CD4-positive, alpha-beta memory T cell (primary cell): ENCODE data around the gene SBNO1. TPM values are rescaled to one million over a fixed set of nuclear protein-coding genes. Genes with fewer than 3 reads are reported as not detected.

Experiments used
- CTCF ChIA-PET: fragments of 350-600 bp; sonication (Branson Sonifier 250); formaldehyde crosslinking; loops from one replicate; lab custom pipeline; 2021; ENCODE audit warnings: inconsistent platforms; ENCODE audit not compliant: partially characterized antibody; lab: Charles Lee
- POLR2A ChIA-PET: fragments of 350-600 bp; sonication (Branson Sonifier 250); formaldehyde crosslinking; loops from one replicate; lab custom pipeline; 2021; ENCODE audit not compliant: partially characterized antibody; lab: Charles Lee
- DNase-seq, 5 donors: peaks; one replicate each; pipeline versions ENCODE4 v3.0.0 to v3.0.0-alpha.2; 2020 to 2022; ENCODE audit warnings: mixed read lengths in 1 of 5
- H3K27ac ChIP-seq: one replicate; pipeline ENCODE4 v1.7.0; 2013; ENCODE audit warnings: low read depth, low read length
- H3K27me3 ChIP-seq: 2 replicates; pipeline ENCODE4 v1.7.0; 2013; ENCODE audit warnings: mild to moderate bottlenecking, low read length, moderate library complexity; ENCODE audit not compliant: insufficient read depth
- H3K36me3 ChIP-seq: 2 replicates; pipeline ENCODE4 v1.7.0; 2013; ENCODE audit warnings: mild to moderate bottlenecking, low read length, moderate library complexity; ENCODE audit not compliant: insufficient read depth
- H3K4me1 ChIP-seq: 2 replicates; pipeline ENCODE4 v1.7.0; 2013; ENCODE audit warnings: mild to moderate bottlenecking, low read length, moderate library complexity; ENCODE audit not compliant: insufficient read depth
- H3K4me3 ChIP-seq, 2 donors: one replicate each; pipeline ENCODE4 v1.7.0; 2013; ENCODE audit warnings: low read length in 2 of 2, mild to moderate bottlenecking in 1 of 2
- H3K9me3 ChIP-seq, 2 donors: one replicate each; pipeline ENCODE4 v1.7.0; 2013; ENCODE audit warnings: low read length in 2 of 2, control low read depth in 1 of 2; ENCODE audit not compliant: control insufficient read depth in 1 of 2
- H3K27ac Mint-ChIP-seq, 7 donors: one replicate each; pipeline ENCODE4 v1.8.0; 2020 to 2021; ENCODE audit warnings: mixed read lengths in 7 of 7, mild to moderate bottlenecking in 6 of 7, inconsistent platforms in 3 of 7, moderate library complexity in 3 of 7
- H3K27me3 Mint-ChIP-seq, 2 donors: one replicate each; pipeline ENCODE4 v1.8.0; 2020 to 2021; ENCODE audit warnings: mixed read lengths in 2 of 2
- H3K36me3 Mint-ChIP-seq, 2 donors: one replicate each; pipeline ENCODE4 v1.8.0; 2020 to 2021; ENCODE audit warnings: mixed read lengths in 2 of 2, inconsistent platforms in 1 of 2, mild to moderate bottlenecking in 1 of 2
- H3K4me1 Mint-ChIP-seq, 4 donors: one replicate each; pipeline ENCODE4 v1.8.0; 2020 to 2021; ENCODE audit warnings: mixed read lengths in 4 of 4, mild to moderate bottlenecking in 1 of 4
- H3K4me3 Mint-ChIP-seq, 8 donors: one replicate each; pipeline ENCODE4 v1.8.0; 2020 to 2021; ENCODE audit warnings: mixed read lengths in 8 of 8, mild to moderate bottlenecking in 7 of 8, moderate library complexity in 6 of 8, inconsistent platforms in 3 of 8
- H3K9me3 Mint-ChIP-seq, 8 donors: one replicate each; pipeline ENCODE4 v1.8.0; 2020 to 2021; ENCODE audit warnings: mixed read lengths in 8 of 8, mild to moderate bottlenecking in 5 of 8, inconsistent platforms in 3 of 8, moderate library complexity in 1 of 8
- intact Hi-C: fragments of 100-400 bp; cut with micrococcal nuclease; formaldehyde crosslinking; loops from one replicate; pipeline ENCODE4 v1.15.1; 2023
- polyA plus RNA-seq, 2 donors: library from polyadenylated mRNA; unstranded; fragments of 300-500 nt; fragmentation: Illumina TruSeq; gene quantifications; one replicate each; pipeline ENCODE4 v1.2.3, GENCODE V29; 2021
- total RNA-seq, 2 experiments: library from RNA; stranded (reverse); gene quantifications; one replicate each; pipeline ENCODE4 v1.2.3, GENCODE V29; 2021

Gene SBNO1
- total and polyA plus RNA-seq, 4 experiments from 2014 or later, result 26.3 to 56.3 (median 47.0) TPM

DNA sequence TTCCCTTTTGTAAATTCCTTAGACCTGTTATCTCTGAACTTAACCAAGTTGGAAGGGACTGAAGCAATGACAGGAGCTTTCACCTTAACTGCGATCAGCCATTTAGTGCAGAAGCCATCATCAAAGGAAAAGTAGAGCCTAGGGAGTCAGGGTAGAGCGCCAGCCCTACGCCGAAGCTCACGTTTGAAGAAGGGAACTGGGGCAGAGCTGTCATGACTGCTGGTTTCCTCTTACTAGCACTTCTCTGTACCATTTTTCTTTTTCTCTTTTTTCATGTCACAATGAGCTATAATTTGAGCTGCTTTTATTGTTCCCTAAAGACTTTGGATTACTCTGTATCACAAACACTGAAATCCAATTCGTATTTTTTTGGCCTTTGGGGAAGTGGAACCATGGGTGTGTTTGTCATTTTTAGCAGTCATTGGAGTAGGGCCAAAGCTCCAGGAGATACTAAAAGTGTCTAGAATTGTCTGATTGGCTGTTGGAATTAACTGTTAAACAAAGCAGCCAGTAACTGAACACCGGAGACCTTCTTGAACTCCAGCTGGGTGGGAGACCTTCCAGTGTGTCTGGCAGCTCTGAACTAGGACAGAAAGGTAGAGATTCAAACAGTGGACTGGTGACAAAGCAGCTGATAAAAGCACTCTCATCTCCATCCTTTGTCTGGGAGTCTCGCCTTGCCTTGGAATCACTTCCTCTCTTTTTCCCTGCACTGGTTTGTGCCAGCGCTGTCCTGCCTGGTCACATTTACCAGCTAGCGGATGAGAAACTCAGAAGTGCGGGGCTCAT lies 122.3 kb downstream of the SBNO1 start:
- Histone ChIP-seq H3K4me1 (peaks cover 49% of the 10 kb centered on the region), H3K9me3 (no peaks in the 10 kb centered on the region), H3K27me3 (no peaks in the 10 kb centered on the region), H3K36me3 (no peaks in the 10 kb centered on the region), H3K27ac (no peak overlapping the region), H3K4me3 (no peak overlapping the region)
- H3K4me1 Mint-ChIP-seq, result peaks cover 41 to 67% (median 52%) of the 10 kb centered on the region in 4 donors
- POLR2A ChIA-PET, result interaction anchor here (0.8 to 3.7 kb wide), 2 partner anchors 9 to 360 kb away, joined by 3 to 60 read pairs; partner anchors contain the start of genes MPHOSPH9 and MTRFR
- H3K36me3 Mint-ChIP-seq, result peaks cover 12 to 35% of the 10 kb centered on the region in 2 donors
- H3K4me3 Mint-ChIP-seq, result peak overlapping the region in 5 of 8 donors; percentile 20 to 59 (median 35)
- intact Hi-C loops, result no loop called here
- DNase-seq, result no peak
- peak overlapping the region; percentile 56 to 88 (median 75) for H3K27ac Mint-ChIP-seq
- CTCF ChIA-PET, result interaction anchor here (0.9 to 12.7 kb wide), 9 partner anchors 9 to 449 kb away, joined by 3 to 204 read pairs (median 4); partner anchors contain the start of genes MPHOSPH9, MTRFR and SBNO1
- no peaks in the 10 kb centered on the region for H3K9me3 Mint-ChIP-seq
- no peaks in the 10 kb centered on the region for H3K27me3 Mint-ChIP-seq

Other genes with a start within 250 kb of the SBNO1 start
- 10 to 100 TPM; 15.7 to 16.8 TPM for gene PITPNM2, start 213.8 kb downstream of the SBNO1 start, total RNA-seq
- 1 to 10 TPM in 1 of 2 donors, under 1 TPM in 1; 0.77 to 3.3 TPM for gene PITPNM2, start 213.8 kb downstream of the SBNO1 start, polyA plus RNA-seq
- gene MPHOSPH9, start 131.7 kb downstream of the SBNO1 start, total RNA-seq, result 10 to 100 TPM; 57.9 to 62.7 TPM
- gene MPHOSPH9, start 131.7 kb downstream of the SBNO1 start, polyA plus RNA-seq, result 10 to 100 TPM; 14.1 to 32.3 TPM
- gene MTRFR, start 131.4 kb downstream of the SBNO1 start, total RNA-seq, result 10 to 100 TPM; 46.1 to 48.8 TPM
- gene MTRFR, start 131.4 kb downstream of the SBNO1 start, polyA plus RNA-seq, result 10 to 100 TPM; 35.4 to 63.1 TPM
- 1 to 10 TPM; 4.8 to 5.4 TPM for gene CDK2AP1, start 93.0 kb downstream of the SBNO1 start, total RNA-seq
- 1 to 10 TPM; 2.2 to 4.8 TPM for gene CDK2AP1, start 93.0 kb downstream of the SBNO1 start, polyA plus RNA-seq
- 10 to 100 TPM; 31.5 to 35.9 TPM for gene KMT5A, start 19.3 kb upstream of the SBNO1 start, total RNA-seq
- gene KMT5A, start 19.3 kb upstream of the SBNO1 start, polyA plus RNA-seq, result 1 to 10 TPM; 1.0 to 4.3 TPM
- 10 to 100 TPM; 11.6 to 11.9 TPM for gene RILPL2, start 71.8 kb upstream of the SBNO1 start, total RNA-seq
- gene RILPL2, start 71.8 kb upstream of the SBNO1 start, polyA plus RNA-seq, result 10 to 100 TPM; 13.3 to 13.7 TPM
- 10 to 100 TPM; 44.0 to 49.5 TPM for gene SNRNP35, start 93.3 kb upstream of the SBNO1 start, total RNA-seq
- gene SNRNP35, start 93.3 kb upstream of the SBNO1 start, polyA plus RNA-seq, result 10 to 100 TPM; 39.0 to 40.4 TPM
- gene RILPL1, start 168.9 kb upstream of the SBNO1 start, total RNA-seq, result 1 to 10 TPM; 8.1 to 8.5 TPM
- gene RILPL1, start 168.9 kb upstream of the SBNO1 start, polyA plus RNA-seq, result under 1 TPM in 1 of 2 donors, not detected in 1; 0.54 TPM
- 100 to 1,000 TPM; 141 to 142 TPM for gene TMED2, start 219.7 kb upstream of the SBNO1 start, total RNA-seq
- 100 to 1,000 TPM; 308 to 640 TPM for gene TMED2, start 219.7 kb upstream of the SBNO1 start, polyA plus RNA-seq
- 10 to 100 TPM; 50.5 to 58.7 TPM for gene DDX55, start 237.3 kb upstream of the SBNO1 start, total RNA-seq
- 10 to 100 TPM; 19.4 to 22.4 TPM for gene DDX55, start 237.3 kb upstream of the SBNO1 start, polyA plus RNA-seq